Activated CD8-positive, alpha-beta T cell treated with anti-CD3 and anti-CD28 coated beads for 36 hours (primary cell): Measurements from ENCODE around the gene PRKX. TPM values are rescaled to one million over a fixed set of nuclear protein-coding genes. Genes with fewer than 3 reads are reported as not detected.
"Not testable (repeated sequence)": the region's sequence is repeated elsewhere in the genome, so short reads cannot be mapped to it uniquely, and the experiment has no call there.

Experiments used
- ATAC-seq: fragments of 200-7000 bp; cut with Tn5 transposase; one replicate; pipeline ENCODE4 v1.10.0; 2021; ENCODE audit warnings: mild to moderate bottlenecking, moderate library complexity
- CTCF ChIA-PET: fragments of 350-600 bp; sonication (Branson Sonifier 250); formaldehyde crosslinking; loops from one replicate; lab custom pipeline; 2021; ENCODE audit warnings: antibody characterized with exemption; lab: Charles Lee
- POLR2A ChIA-PET: fragments of 350-600 bp; sonication (Branson Sonifier 250); formaldehyde crosslinking; loops from one replicate; lab custom pipeline; 2021; ENCODE audit warnings: antibody characterized with exemption; lab: Charles Lee
- DNase-seq: peaks from one replicate; pipeline ENCODE4 v3.0.0-alpha.2; 2020
- H3K27ac Mint-ChIP-seq: one replicate; pipeline ENCODE4 v1.8.0; 2021; ENCODE audit warnings: mild to moderate bottlenecking, mixed read lengths
- H3K27me3 Mint-ChIP-seq: one replicate; pipeline ENCODE4 v1.8.0; 2021; ENCODE audit warnings: mixed read lengths
- H3K36me3 Mint-ChIP-seq: one replicate; pipeline ENCODE4 v1.8.0; 2021; ENCODE audit warnings: low read depth, mixed read lengths
- H3K4me1 Mint-ChIP-seq: one replicate; pipeline ENCODE4 v1.8.0; 2021; ENCODE audit warnings: low read depth, mixed read lengths
- H3K4me3 Mint-ChIP-seq: one replicate; pipeline ENCODE4 v1.8.0; 2021; ENCODE audit warnings: mild to moderate bottlenecking, moderate library complexity, mixed read lengths
- H3K9me3 Mint-ChIP-seq: one replicate; pipeline ENCODE4 v1.8.0; 2021; ENCODE audit warnings: mixed read lengths
- CTCF ChIP-seq: fragments of 200-600 bp; IDR thresholded peaks from one replicate; pipeline ENCODE4 v1.8.0; 2022; ENCODE audit warnings: antibody characterized with exemption, mild to moderate bottlenecking
- intact Hi-C: fragments of 100-400 bp; cut with micrococcal nuclease; formaldehyde crosslinking; loops from one replicate; pipeline ENCODE4 v1.10.0; 2022
- total RNA-seq, 2 experiments: library from RNA; stranded (reverse); gene quantifications; one replicate each; pipeline ENCODE4 v1.2.3, GENCODE V29; 2021

The PRKX gene
- total RNA-seq, 2 experiments from 2014 or later, result 54.4 to 59.9 TPM

- ChIA-PET CTCF (no interaction called here), POLR2A (no interaction called here)
- DNase-seq, result no peak
- Mint-ChIP-seq H3K27ac (no peak overlapping the region), H3K4me3 (no peak overlapping the region), H3K9me3 (no peaks in the 10 kb centered on the region), H3K36me3 (peaks cover 2% of the 10 kb centered on the region), H3K4me1 (peaks cover 12% of the 10 kb centered on the region), H3K27me3 (no peaks in the 10 kb centered on the region)
- ATAC-seq, result no peak
- intact Hi-C loops, result no loop called here
- TF ChIP-seq CTCF, result no peak
Measured at GRCh38 chrX:3581609-3582108, 131.8 kb downstream of the PRKX start.

- ChIA-PET POLR2A (no interaction called here), CTCF (no interaction called here)
- H3K27me3 Mint-ChIP-seq, result no peaks in the 10 kb centered on the region
- peaks cover 4% of the 10 kb centered on the region for H3K4me1 Mint-ChIP-seq
- H3K9me3 Mint-ChIP-seq, result no peaks in the 10 kb centered on the region
- no peak for DNase-seq
- intact Hi-C loops, result no loop called here
- no peak for ATAC-seq
- H3K27ac Mint-ChIP-seq, result no peak overlapping the region
- H3K36me3 Mint-ChIP-seq, result peaks cover 2% of the 10 kb centered on the region
- TF ChIP-seq CTCF, result no peak
- H3K4me3 Mint-ChIP-seq, result no peak overlapping the region
Measured at GRCh38 chrX:3577551-3577950, 135.9 kb downstream of the PRKX start.

- Mint-ChIP-seq H3K9me3 (peaks cover 3% of the 10 kb centered on the region), H3K4me1 (peaks cover 4% of the 10 kb centered on the region), H3K27me3 (no peaks in the 10 kb centered on the region), H3K27ac (no peak overlapping the region), H3K36me3 (peaks cover 2% of the 10 kb centered on the region), H3K4me3 (no peak overlapping the region)
- intact Hi-C loops, result no loop called here
- ATAC-seq, result no peak
- POLR2A ChIA-PET, result no interaction called here
- DNase-seq, result no peak
- CTCF ChIA-PET, result no interaction called here
- TF ChIP-seq CTCF, result no peak
Measured at GRCh38 chrX:3576886-3577501, 136.5 kb downstream of the PRKX start.

GRCh38 chrX:3567686-3568085 is 145.8 kb downstream of the PRKX start:
- DNase-seq (no peak), ATAC-seq (no peak)
- Mint-ChIP-seq H3K9me3 (peaks cover 3% of the 10 kb centered on the region), H3K36me3 (no peaks in the 10 kb centered on the region), H3K27ac (no peak overlapping the region), H3K4me3 (no peak overlapping the region), H3K4me1 (no peaks in the 10 kb centered on the region), H3K27me3 (no peaks in the 10 kb centered on the region)
- ChIA-PET POLR2A (no interaction called here), CTCF (no interaction called here)
- intact Hi-C loops, result no loop called here
- no peak for TF ChIP-seq CTCF

- DNase-seq, result no peak
- TF ChIP-seq CTCF, result no peak
- intact Hi-C loops, result no loop called here
- ATAC-seq, result no peak
- no peaks in the 10 kb centered on the region for H3K27me3 Mint-ChIP-seq
- no peaks in the 10 kb centered on the region for H3K9me3 Mint-ChIP-seq
- no peaks in the 10 kb centered on the region for H3K36me3 Mint-ChIP-seq
- POLR2A ChIA-PET, result no interaction called here
- no peak overlapping the region for H3K27ac Mint-ChIP-seq
- H3K4me1 Mint-ChIP-seq, result no peaks in the 10 kb centered on the region
- CTCF ChIA-PET, result no interaction called here
- H3K4me3 Mint-ChIP-seq, result no peak overlapping the region
Measured at GRCh38 chrX:3563451-3563850, 150.0 kb downstream of the PRKX start.

GRCh38 chrX:3560010-3560409 is 153.4 kb downstream of the PRKX start:
- ATAC-seq, POLR2A ChIA-PET, H3K36me3 Mint-ChIP-seq, H3K4me1 Mint-ChIP-seq, H3K27me3 Mint-ChIP-seq, H3K9me3 Mint-ChIP-seq, H3K4me3 Mint-ChIP-seq, DNase-seq, CTCF ChIA-PET, H3K27ac Mint-ChIP-seq, intact Hi-C loops: not testable (repeated sequence)
